Activated T-cell treated with anti-CD3 and anti-CD28 coated beads for 1 hour (primary cell): ENCODE data around the gene RPS6KA5.
"Not testable (repeated sequence)": the region's sequence is repeated elsewhere in the genome, so short reads cannot be mapped to it uniquely, and the experiment has no call there.

ENCODE experiments used
- DNase-seq: peaks from one replicate; pipeline ENCODE4 v3.0.0-alpha.2; 2020; ENCODE audit warnings: low read depth

The RPS6KA5 gene

DNA sequence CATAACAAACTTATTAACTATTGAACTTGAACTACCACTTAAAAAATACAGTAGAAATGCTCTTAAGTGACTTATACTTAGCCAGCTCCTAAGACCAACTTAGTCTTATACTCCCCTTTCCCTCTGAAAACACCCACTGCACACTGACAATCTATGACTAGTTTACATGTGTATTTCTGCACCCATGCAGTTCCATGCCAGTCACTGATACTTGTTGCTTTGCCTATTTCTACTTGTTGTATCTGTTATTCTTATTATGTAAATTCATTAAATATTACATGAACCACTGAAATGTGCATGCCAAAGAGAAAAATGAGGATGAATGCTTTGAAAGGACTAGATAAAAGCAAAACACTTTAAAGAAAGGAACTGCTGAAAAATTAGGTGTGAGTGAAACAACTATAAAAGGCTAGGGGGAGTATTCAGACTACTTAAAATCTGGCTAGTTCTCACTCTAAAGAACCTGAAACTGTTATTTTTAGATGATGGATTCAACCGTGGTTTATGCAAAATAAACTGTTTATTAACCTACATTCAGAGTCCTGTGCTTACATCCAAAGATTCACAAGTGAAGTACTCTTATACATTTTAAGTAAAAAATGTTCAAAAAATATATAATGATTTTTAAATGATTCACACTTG is 74.7 kb downstream of the RPS6KA5 start:
- no peak for DNase-seq

GRCh38 chr14:90983560-90983959 is 76.9 kb downstream of the RPS6KA5 start:
- no peak for DNase-seq

GRCh38 chr14:90981636-90982035 is 78.8 kb downstream of the RPS6KA5 start:
- no peak for DNase-seq

DNA sequence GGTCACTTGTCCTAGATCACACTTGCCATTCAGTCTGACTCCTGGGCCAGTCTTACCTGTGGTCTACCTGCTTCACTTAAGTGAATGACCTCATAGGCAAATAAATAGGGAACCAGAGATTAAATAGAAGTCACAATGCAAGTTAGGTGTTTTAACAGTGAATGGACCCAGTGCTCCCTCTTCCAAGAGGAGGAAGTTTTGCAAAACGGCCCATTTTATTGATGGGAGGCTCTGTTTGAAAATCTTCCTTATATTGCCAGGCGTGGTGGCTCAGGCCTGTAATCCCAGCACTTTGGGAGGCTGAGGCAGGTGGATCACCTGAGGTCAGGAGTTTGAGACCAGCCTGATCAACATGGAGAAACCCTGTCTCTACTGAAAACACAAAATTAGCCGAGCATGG is 79.8 kb downstream of the RPS6KA5 start:
- not testable (repeated sequence) for DNase-seq

GRCh38 chr14:90979515-90979914 is 80.9 kb downstream of the RPS6KA5 start:
- DNase-seq, result no peak

DNA sequence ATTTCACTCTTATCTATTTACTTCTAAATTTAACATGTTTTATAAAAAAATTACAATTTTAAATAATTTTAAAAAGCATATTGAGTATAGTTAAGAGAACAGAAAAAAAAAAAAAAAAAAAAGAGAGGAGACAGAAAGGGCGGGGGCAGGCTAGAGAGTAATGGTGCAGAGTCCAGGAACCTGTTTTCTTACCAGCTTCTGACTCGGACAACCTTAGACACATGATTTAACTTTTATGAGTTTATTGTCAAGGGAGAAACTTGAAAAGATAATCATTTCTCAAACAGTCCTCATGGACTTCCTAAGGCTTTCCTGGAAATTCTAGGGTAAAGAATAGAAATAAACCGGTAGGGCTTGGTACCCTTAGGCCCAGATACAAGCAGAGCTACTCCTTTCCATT is 84.3 kb downstream of the RPS6KA5 start:
- DNase-seq, result no peak

DNA sequence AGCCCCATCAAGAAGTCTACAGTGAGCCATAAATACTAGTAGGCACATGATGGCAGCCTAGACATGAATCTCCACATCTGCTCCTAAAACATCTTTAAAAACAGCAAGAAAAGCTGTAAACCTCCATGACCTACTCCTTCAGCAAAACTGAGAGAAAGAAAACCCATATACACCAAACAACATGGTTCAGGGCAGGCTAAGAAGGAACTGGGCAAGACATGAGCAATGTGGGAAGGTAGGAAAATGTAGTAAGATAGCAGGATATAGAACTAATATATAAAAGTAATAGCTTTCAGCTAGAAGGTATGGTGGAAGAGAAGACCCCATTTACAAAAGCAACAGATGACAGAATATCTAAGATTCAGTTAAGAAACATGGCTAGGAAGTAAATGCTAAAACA is 88.8 kb downstream of the RPS6KA5 start:
- no peak for DNase-seq

- DNase-seq, result no peak
Observed at GRCh38 chr14:90970167-90970600, 90.3 kb downstream of the RPS6KA5 start.

GRCh38 chr14:90969531-90970166 is 90.8 kb downstream of the RPS6KA5 start:
- DNase-seq, result no peak

DNA sequence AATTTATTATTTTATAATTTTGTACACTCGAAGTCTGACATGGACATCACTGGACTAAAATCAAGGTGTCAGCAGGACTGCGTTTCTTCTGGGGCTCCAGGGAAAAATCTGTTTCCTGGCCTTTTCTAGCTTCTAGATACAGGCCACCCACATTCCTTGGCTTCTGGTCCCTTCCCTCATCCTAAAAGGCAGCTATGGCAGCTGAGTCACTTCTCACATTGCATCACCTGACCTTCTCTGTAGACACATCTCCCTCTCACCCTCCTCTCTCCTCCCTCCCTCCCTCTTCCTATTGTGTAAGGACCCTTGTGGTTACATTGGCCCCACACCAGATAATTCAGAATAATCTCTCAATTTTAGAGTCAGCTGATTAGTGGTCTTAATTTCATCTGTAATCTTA is 92.4 kb downstream of the RPS6KA5 start:
- no peak for DNase-seq

DNA sequence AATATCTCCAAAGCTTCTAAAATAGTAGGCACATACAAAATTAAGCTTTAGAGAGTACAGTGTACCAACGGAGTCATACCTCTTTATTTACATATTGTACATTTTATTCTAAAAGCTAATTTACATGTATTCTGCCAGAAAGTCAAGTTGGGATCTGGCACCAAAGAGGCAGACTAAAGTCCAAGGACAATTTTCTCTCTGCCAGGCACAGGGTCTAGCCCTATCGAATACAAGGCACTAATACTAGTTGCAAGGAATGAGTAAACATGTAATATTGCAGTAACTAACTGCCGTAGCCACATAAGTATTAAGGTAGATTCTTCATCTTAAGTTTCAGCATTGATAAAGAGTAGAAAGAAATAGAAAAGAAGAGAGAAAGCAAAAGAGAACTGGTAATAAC is 93.9 kb downstream of the RPS6KA5 start:
- no peak for DNase-seq

GRCh38 chr14:90965765-90966164 is 94.7 kb downstream of the RPS6KA5 start:
- no peak for DNase-seq

GRCh38 chr14:90963343-90963742 is 97.1 kb downstream of the RPS6KA5 start:
- DNase-seq, result no peak

- DNase-seq, result no peak
Observed at GRCh38 chr14:90962505-90963109, 97.8 kb downstream of the RPS6KA5 start.

GRCh38 chr14:90960818-90961217 is 99.6 kb downstream of the RPS6KA5 start:
- DNase-seq, result no peak

DNA sequence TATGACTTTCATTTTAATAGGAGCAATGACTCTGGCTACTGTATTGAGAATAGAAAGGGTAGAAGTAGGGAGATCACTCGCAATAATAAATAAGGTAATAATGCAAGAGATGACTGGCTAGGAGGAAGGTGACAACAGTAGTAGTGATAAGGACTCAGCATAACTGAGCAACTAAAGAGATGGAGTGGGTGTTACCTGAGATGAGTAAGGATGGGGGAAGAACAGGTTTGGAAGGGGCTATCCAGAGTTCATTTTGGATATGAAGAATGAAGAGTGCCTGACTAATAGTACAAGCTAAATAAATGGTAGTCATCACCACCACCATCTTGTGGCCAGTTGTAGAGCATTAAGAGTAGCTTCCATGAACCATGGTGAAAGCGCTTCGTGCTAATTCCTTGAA is 101.1 kb downstream of the RPS6KA5 start:
- no peak for DNase-seq

- no peak for DNase-seq
Observed at GRCh38 chr14:90956273-90956672, 104.2 kb downstream of the RPS6KA5 start.

GRCh38 chr14:90953643-90954042 is 106.8 kb downstream of the RPS6KA5 start:
- not testable (repeated sequence) for DNase-seq

- DNase-seq, result no peak
Observed at GRCh38 chr14:90943367-90943766, 117.1 kb downstream of the RPS6KA5 start.

DNA sequence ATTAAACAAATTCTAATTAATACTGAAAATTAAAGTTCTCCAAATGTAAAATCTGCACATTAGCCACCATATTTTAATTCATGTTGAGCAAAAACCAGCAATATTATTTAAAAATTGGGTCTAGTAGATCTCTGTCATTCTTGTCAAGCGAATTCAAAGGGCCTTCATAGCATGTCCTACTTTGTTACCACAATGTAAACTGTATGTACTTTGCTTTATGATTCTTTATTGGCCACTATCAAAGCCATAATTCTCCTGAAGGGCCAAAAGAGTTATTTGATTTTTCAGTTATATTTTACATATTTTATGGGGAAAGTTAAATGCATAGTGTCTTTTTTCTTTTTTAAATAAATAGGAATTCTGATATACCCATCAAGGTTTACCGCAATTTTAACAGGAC is 117.9 kb downstream of the RPS6KA5 start:
- no peak for DNase-seq

- DNase-seq, result no peak
Observed at GRCh38 chr14:90941706-90942105, 118.7 kb downstream of the RPS6KA5 start.

- no peak for DNase-seq
Observed at GRCh38 chr14:90940318-90940962, 120.0 kb downstream of the RPS6KA5 start.

GRCh38 chr14:90939252-90939795 is 121.1 kb downstream of the RPS6KA5 start:
- not testable (repeated sequence) for DNase-seq
